ENCODE measurements around the gene LIMK1. TPM values are rescaled to one million over a fixed set of nuclear protein-coding genes. Genes with fewer than 3 reads are reported as not detected.

LIMK1 gene
- total and polyA plus RNA-seq, 2 donors (not counting 3 experiments of a cell fraction or from before 2014, with no cell fraction given) = 52.9 to 54.5 TPM

DNA sequence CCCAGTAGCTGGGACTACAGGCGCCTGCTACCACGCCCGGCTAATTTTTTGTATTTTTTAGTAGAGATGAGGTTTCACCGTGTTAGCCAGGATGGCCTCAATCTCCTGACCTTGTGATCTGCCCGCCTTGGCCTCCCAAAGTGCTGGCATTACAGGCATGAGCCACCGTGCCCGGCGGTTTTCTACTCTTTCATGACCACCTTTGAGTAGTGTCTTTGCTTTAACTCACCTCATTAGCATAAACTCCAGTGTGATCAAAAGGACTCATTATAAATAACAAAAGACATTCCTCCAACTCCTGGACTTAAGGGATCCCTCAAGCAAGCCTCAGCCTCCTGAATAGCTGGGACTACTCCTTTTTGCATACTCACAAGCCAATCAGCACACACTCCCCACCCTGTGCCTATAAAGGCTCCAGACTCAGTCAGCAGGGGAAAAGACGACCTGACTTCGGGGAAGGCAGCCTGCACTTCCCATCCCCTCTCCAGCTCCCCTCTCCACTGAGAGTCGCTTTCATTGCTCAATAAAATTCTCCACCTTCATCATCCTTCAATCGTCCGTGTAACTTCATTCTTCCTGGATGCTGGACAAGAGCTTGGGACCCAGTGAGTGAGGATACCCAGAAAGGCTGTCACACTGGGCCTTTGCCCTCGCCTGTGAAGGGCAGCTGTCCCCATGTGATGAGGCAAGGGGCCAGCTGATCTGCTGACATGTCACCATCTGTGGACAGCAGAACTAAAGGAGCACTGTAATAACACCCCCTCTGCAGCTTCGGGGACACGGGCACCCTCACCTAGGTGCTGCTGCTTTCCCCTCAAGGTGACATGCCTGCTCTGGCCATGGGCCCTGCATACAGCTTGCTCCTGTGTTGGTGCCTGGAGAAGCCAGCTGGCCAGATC is 55.6 kb downstream of the LIMK1 start:
- dilution Hi-C loops (cut with MboI; ENCODE audit: extremely low pct_ligation_motif_present, low sequenced_read_pairs) = no loop called here
- POLR2A ChIA-PET = no interaction called here

More for the DNA sequence above, 55.6 kb downstream of the LIMK1 start:
- H4K20me1 ChIP-seq (replicated peaks; ENCODE audit: control insufficient read depth, extremely low read depth, insufficient read depth, low read length) = no peaks in the 10 kb centered on the region
- no peak for FAIRE-seq
- CTCF ChIA-PET = interaction anchor here (0.8 to 1.4 kb wide), 3 partner anchors 20 to 69 kb away, joined by 3 to 4 read pairs (median 3); no protein-coding TSS in a partner anchor
- H3K36me3 ChIP-seq (ENCODE audit: control insufficient read depth in 2 of 2, extremely low read depth in 1 of 2, insufficient read depth in 2 of 2, low read length in 2 of 2) = no peaks in the 10 kb centered on the region
- no peaks in the 10 kb centered on the region for H3K9me3 ChIP-seq (replicated peaks; ENCODE audit: control insufficient read depth, insufficient read depth, low read length)
- intact Hi-C loops (cut with micrococcal nuclease) = no loop called here
- no peak overlapping the region for H3K27ac ChIP-seq (ENCODE audit: insufficient read depth, low read depth, low read length)
- no peak for DNase-seq (ENCODE audit: low read depth, low spot score)
- peaks cover 5% of the 10 kb centered on the region for H3K4me1 ChIP-seq (ENCODE audit: control insufficient read depth, extremely low read depth, insufficient read depth, low read length)
- no peak overlapping the region for H3K4me2 ChIP-seq (ENCODE audit: insufficient read depth, low read length)
- H3K4me3 ChIP-seq (replicated peaks in 1 of 3; ENCODE audit: insufficient read depth in 1 of 3, low read depth in 1 of 3, low read length in 3 of 3) = no peak overlapping the region
- H3K9ac ChIP-seq (replicated peaks; ENCODE audit: extremely low read depth, insufficient read depth, low read length) = no peak overlapping the region
- BruUV-seq (replicated peaks) = no TSS peak
- TF ChIP-seq, protein P1, sequence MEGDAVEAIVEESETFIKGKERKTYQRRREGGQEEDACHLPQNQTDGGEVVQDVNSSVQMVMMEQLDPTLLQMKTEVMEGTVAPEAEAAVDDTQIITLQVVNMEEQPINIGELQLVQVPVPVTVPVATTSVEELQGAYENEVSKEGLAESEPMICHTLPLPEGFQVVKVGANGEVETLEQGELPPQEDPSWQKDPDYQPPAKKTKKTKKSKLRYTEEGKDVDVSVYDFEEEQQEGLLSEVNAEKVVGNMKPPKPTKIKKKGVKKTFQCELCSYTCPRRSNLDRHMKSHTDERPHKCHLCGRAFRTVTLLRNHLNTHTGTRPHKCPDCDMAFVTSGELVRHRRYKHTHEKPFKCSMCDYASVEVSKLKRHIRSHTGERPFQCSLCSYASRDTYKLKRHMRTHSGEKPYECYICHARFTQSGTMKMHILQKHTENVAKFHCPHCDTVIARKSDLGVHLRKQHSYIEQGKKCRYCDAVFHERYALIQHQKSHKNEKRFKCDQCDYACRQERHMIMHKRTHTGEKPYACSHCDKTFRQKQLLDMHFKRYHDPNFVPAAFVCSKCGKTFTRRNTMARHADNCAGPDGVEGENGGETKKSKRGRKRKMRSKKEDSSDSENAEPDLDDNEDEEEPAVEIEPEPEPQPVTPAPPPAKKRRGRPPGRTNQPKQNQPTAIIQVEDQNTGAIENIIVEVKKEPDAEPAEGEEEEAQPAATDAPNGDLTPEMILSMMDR (IDR thresholded peaks at IDR 0.05; ENCODE audit: extremely low read depth in 1 of 2, insufficient read depth in 1 of 2, low read depth in 1 of 2, low read length in 2 of 2) = no peak
- TF ChIP-seq EZH2 (IDR thresholded peaks at IDR 0.05; ENCODE audit: borderline replicate concordance, low read depth, low read length, severe bottlenecking) (no peak), MYC (IDR thresholded peaks at IDR 0.05; ENCODE audit: low read depth, low read length) (no peak), GATA2 (IDR thresholded peaks at IDR 0.05; ENCODE audit: insufficient read depth, insufficient read length, low read depth, low read length) (no peak), POLR2A (IDR thresholded peaks at IDR 0.05; ENCODE audit: low read depth, low read length) (no peak), JUN (IDR thresholded peaks at IDR 0.05; ENCODE audit: borderline replicate concordance, insufficient read depth, insufficient read length, low read depth) (no peak)
- TF ChIP-seq, protein P2, sequence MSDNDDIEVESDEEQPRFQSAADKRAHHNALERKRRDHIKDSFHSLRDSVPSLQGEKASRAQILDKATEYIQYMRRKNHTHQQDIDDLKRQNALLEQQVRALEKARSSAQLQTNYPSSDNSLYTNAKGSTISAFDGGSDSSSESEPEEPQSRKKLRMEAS (IDR thresholded peaks at IDR 0.05; ENCODE audit: insufficient read depth, insufficient read length) = no peak
- H2AFZ ChIP-seq (ENCODE audit: low read depth, low read length) = no peak overlapping the region
- H3K79me2 ChIP-seq (ENCODE audit: control insufficient read depth, insufficient read depth, low read length) = no peaks in the 10 kb centered on the region
- H3K9me1 ChIP-seq (replicated peaks; ENCODE audit: control insufficient read depth, extremely low read depth, insufficient read depth, low read length) = no peaks in the 10 kb centered on the region
- H3K27me3 ChIP-seq (ENCODE audit: control insufficient read depth in 2 of 2, insufficient read depth in 2 of 2, low read length in 2 of 2) = no peaks in the 10 kb centered on the region
